H9 (cell line): ENCODE data around the gene SNCA. TPM values are rescaled to one million over a fixed set of nuclear protein-coding genes. Genes with fewer than 3 reads are reported as not detected.

Experiments
- DNase-seq: peaks from one replicate; pipeline ENCODE4 v3.0.0-alpha.2; 2017
- H2AFZ ChIP-seq: one replicate; pipeline ENCODE4 v1.6.1; 2013; ENCODE audit warnings: mild to moderate bottlenecking, low read length, control low read depth, moderate library complexity
- H2AK5ac ChIP-seq: 2 replicates; pipeline ENCODE4 v1.6.1; 2013; ENCODE audit warnings: low read length, control low read depth, mixed read lengths; ENCODE audit not compliant: insufficient read length
- H2BK120ac ChIP-seq: one replicate; pipeline ENCODE4 v1.6.1; 2013; ENCODE audit warnings: low read depth, mild to moderate bottlenecking, low read length, control low read depth, inconsistent platforms; ENCODE audit not compliant: poor library complexity, severe bottlenecking
- H2BK12ac ChIP-seq: 2 replicates; pipeline ENCODE4 v1.6.1; 2013; ENCODE audit warnings: low read length, control low read depth, mixed read lengths, low read depth; ENCODE audit not compliant: insufficient read length
- H2BK15ac ChIP-seq: 2 replicates; pipeline ENCODE4 v1.6.1; 2013; ENCODE audit warnings: low read depth, low read length, control low read depth
- H2BK20ac ChIP-seq: one replicate; pipeline ENCODE4 v1.6.1; 2013; ENCODE audit warnings: low read depth, mild to moderate bottlenecking, low read length, control low read depth, inconsistent platforms; ENCODE audit not compliant: poor library complexity, severe bottlenecking
- H2BK5ac ChIP-seq: 2 replicates; pipeline ENCODE4 v1.6.1; 2013; ENCODE audit warnings: low read length, control low read depth, mixed read lengths; ENCODE audit not compliant: insufficient read length
- H3K14ac ChIP-seq: 2 replicates; pipeline ENCODE4 v1.6.1; 2013; ENCODE audit warnings: low read length, control low read depth; ENCODE audit not compliant: insufficient read depth
- H3K18ac ChIP-seq: 2 replicates; pipeline ENCODE4 v1.6.1; 2013; ENCODE audit warnings: low read depth, mild to moderate bottlenecking, mixed read lengths, low read length, control low read depth; ENCODE audit not compliant: insufficient read length
- H3K23ac ChIP-seq: 2 replicates; pipeline ENCODE4 v1.6.1; 2013; ENCODE audit warnings: low read length, control low read depth, mixed read lengths, low read depth; ENCODE audit not compliant: insufficient read length
- H3K23me2 ChIP-seq: 2 replicates; pipeline ENCODE4 v1.6.1; 2013; ENCODE audit warnings: low read depth, mild to moderate bottlenecking, mixed read lengths, low read length, control low read depth; ENCODE audit not compliant: insufficient read length, poor library complexity, severe bottlenecking
- H3K27ac ChIP-seq: 2 replicates; pipeline ENCODE4 v1.5.1; 2013; ENCODE audit warnings: low read length, control low read depth, mixed read lengths, low read depth; ENCODE audit not compliant: insufficient read length
- H3K27me3 ChIP-seq: 2 replicates; pipeline ENCODE4 v1.6.1; 2013; ENCODE audit warnings: low read length, control low read depth, inconsistent platforms; ENCODE audit not compliant: insufficient read depth
- H3K4ac ChIP-seq: 2 replicates; pipeline ENCODE4 v1.6.1; 2013; ENCODE audit warnings: low read depth, mild to moderate bottlenecking, control low read depth, inconsistent platforms, low read length, moderate library complexity
- H3K4me1 ChIP-seq: 2 replicates; pipeline ENCODE4 v1.6.1; 2013; ENCODE audit warnings: low read length, control low read depth, inconsistent platforms; ENCODE audit not compliant: insufficient read depth
- H3K4me2 ChIP-seq: 2 replicates; pipeline ENCODE4 v1.6.1; 2013; ENCODE audit warnings: low read length, control low read depth, mixed read lengths; ENCODE audit not compliant: insufficient read length, insufficient read depth
- H3K56ac ChIP-seq: 2 replicates; pipeline ENCODE4 v1.6.1; 2013; ENCODE audit warnings: low read depth, mild to moderate bottlenecking, mixed read lengths, low read length, control low read depth; ENCODE audit not compliant: insufficient read length
- H3K79me1 ChIP-seq: 2 replicates; pipeline ENCODE4 v1.6.1; 2013; ENCODE audit warnings: low read depth, mild to moderate bottlenecking, moderate library complexity, low read length, control low read depth, inconsistent platforms; ENCODE audit not compliant: insufficient read depth, poor library complexity, severe bottlenecking
- H3K79me2 ChIP-seq: 2 replicates; pipeline ENCODE4 v1.6.1; 2013; ENCODE audit warnings: low read length, control low read depth, inconsistent platforms; ENCODE audit not compliant: insufficient read depth
- H3K9ac ChIP-seq: 2 replicates; pipeline ENCODE4 v1.6.1; 2013; ENCODE audit warnings: low read length, control low read depth, mixed read lengths; ENCODE audit not compliant: insufficient read length; ENCODE audit errors: extremely low read depth
- H3K9me3 ChIP-seq: one replicate; pipeline ENCODE4 v1.6.1; 2013; ENCODE audit warnings: low read depth, low read length, inconsistent platforms; ENCODE audit not compliant: control insufficient read depth
- H3T11ph ChIP-seq: one replicate; pipeline ENCODE4 v1.6.1; 2013; ENCODE audit warnings: mild to moderate bottlenecking, low read length, control low read depth, inconsistent platforms
- H4K20me1 ChIP-seq: one replicate; pipeline ENCODE4 v1.6.1; 2013; ENCODE audit not compliant: control insufficient read depth, insufficient read length, insufficient read depth
- H4K5ac ChIP-seq: 2 replicates; pipeline ENCODE4 v1.6.1; 2013; ENCODE audit warnings: low read depth, mild to moderate bottlenecking, mixed read lengths, low read length, control low read depth; ENCODE audit not compliant: insufficient read length
- H4K8ac ChIP-seq: replicated peaks from 2 replicates; pipeline ENCODE4 v1.6.1; 2013; ENCODE audit warnings: low read length, control low read depth, mixed read lengths, low read depth; ENCODE audit not compliant: insufficient read length
- H4K91ac ChIP-seq: 2 replicates; pipeline ENCODE4 v1.6.1; 2013; ENCODE audit warnings: low read depth, mild to moderate bottlenecking, moderate library complexity, mixed read lengths, low read length, control low read depth; ENCODE audit not compliant: insufficient read length
- H3K27ac Mint-ChIP-seq, 3 experiments: 2 replicates in 2 of 3; 3 replicates in 1 of 3; pipeline ENCODE4 v1.8.0; 2020 to 2021; ENCODE audit warnings: mixed read lengths in 3 of 3, mild to moderate bottlenecking in 1 of 3, moderate library complexity in 1 of 3
- H3K27me3 Mint-ChIP-seq: 2 replicates; pipeline ENCODE4 v1.8.0; 2021; ENCODE audit warnings: low read depth, mild to moderate bottlenecking, moderate library complexity, mixed read lengths
- H3K36me3 Mint-ChIP-seq, 3 experiments: 2 replicates in 2 of 3; 3 replicates in 1 of 3; pipeline ENCODE4 v1.8.0; 2020 to 2021; ENCODE audit warnings: low read depth in 3 of 3, mixed read lengths in 3 of 3; ENCODE audit not compliant: insufficient read depth in 1 of 3
- H3K4me1 Mint-ChIP-seq, 2 experiments: 2 replicates each; pipeline ENCODE4 v1.8.0; 2020; ENCODE audit warnings: mixed read lengths in 2 of 2
- H3K4me3 Mint-ChIP-seq, 2 experiments: 2 replicates in 1 of 2; 3 replicates in 1 of 2; pipeline ENCODE4 v1.8.0; 2020 to 2021; ENCODE audit warnings: mild to moderate bottlenecking in 2 of 2, mixed read lengths in 2 of 2, moderate library complexity in 1 of 2
- H3K9me3 Mint-ChIP-seq, 2 experiments: 2 replicates in 1 of 2; 3 replicates in 1 of 2; pipeline ENCODE4 v1.8.0; 2020; ENCODE audit warnings: mild to moderate bottlenecking in 2 of 2, mixed read lengths in 2 of 2, moderate library complexity in 1 of 2
- WGBS: extraction: QIAGEN DNeasy Blood & Tissue Kit; methylation state at CpG from one replicate; pipeline ENCODE4 v1.1.7; 2013; ENCODE audit warnings: missing lambda C conversion rate, low lambda C conversion rate, mixed read lengths; ENCODE audit not compliant: insufficient read length; ENCODE audit errors: extremely low coverage; 5-methylcytosine and 5-hydroxymethylcytosine counted together
- total RNA-seq: library from RNA; stranded (reverse); gene quantifications from 2 replicates; pipeline ENCODE4 v1.2.1, GENCODE V29; 2021
- TF ChIP-seq, protein P1 (sequence below): fragments of 200-600 bp; sonication (generic); conservative IDR thresholded peaks from 3 replicates; pipeline ENCODE4 v1.8.0; 2021; ENCODE audit warnings: antibody characterized with exemption, mild to moderate bottlenecking

SNCA gene
- total RNA-seq, 1 experiment from 2014 or later, result 8.5 TPM

DNA sequence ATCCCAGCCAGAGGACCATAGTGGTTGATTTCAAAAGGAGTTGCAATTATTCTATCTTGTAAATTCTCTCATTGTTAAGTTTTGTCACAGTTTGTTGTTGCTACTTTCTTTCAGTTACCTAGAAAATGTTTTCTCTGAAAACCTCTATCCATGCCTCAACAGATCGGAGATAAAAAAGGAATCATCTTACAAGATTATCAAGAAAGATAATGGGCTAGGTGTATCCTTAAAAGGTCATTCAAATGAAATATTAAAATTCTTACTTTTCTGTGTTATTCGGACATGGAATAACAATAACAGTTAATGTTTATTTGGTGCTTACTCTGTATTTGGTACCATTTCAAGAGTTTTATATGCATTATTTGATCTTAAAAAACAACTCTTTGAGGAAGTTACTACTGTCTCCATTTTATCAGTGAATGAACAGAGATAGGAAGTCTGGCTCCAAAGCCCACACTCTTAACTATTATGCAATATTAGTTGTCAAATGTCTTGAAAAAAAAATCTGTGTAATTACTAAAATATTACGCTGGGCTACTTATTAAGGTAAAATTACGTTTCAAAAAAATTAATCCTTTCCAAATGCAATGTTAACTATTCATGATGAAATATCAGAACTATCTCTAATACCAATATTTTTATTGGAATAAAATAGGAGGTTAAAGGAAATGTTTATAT is 97.5 kb downstream of the SNCA start:
- H2BK20ac ChIP-seq, result no peak overlapping the region
- H3K14ac ChIP-seq, result no peak overlapping the region
- no peak overlapping the region for H3K18ac ChIP-seq
- H3K4me1 ChIP-seq, result no peaks in the 10 kb centered on the region; the same call in 1 of the 2 replicates
- H3K23me2 ChIP-seq, result no peaks in the 10 kb centered on the region
- H4K5ac ChIP-seq, result no peak overlapping the region
- no CpG with 5 or more reads among the region's 4 CpGs for WGBS
- no peak overlapping the region for H3K4ac ChIP-seq
- no peak overlapping the region for H3K56ac ChIP-seq
- H3K9ac ChIP-seq, result no peak overlapping the region
- Mint-ChIP-seq H3K4me3 (no peak overlapping the region), H3K9me3 (no peaks in the 10 kb centered on the region), H3K36me3 (no peaks in the 10 kb centered on the region; a peak in 1 of 7 replicates), H3K27me3 (no peaks in the 10 kb centered on the region), H3K4me1 (no peaks in the 10 kb centered on the region), H3K27ac (no peak overlapping the region)
- H3K9me3 ChIP-seq, result no peaks in the 10 kb centered on the region
- no peaks in the 10 kb centered on the region for H3K27me3 ChIP-seq
- H3K27ac ChIP-seq, result no peak overlapping the region
- H3K79me2 ChIP-seq, result no peaks in the 10 kb centered on the region
- H4K20me1 ChIP-seq, result no peaks in the 10 kb centered on the region
- no peak overlapping the region for H4K91ac ChIP-seq
- H3K4me2 ChIP-seq, result no peak overlapping the region
- H4K8ac ChIP-seq, result no peak overlapping the region
- no peaks in the 10 kb centered on the region for H3K79me1 ChIP-seq
- no peak overlapping the region for H2BK15ac ChIP-seq
- no peak overlapping the region for H2BK5ac ChIP-seq
- no peak overlapping the region for H2AFZ ChIP-seq
- no peak overlapping the region for H3T11ph ChIP-seq
- TF ChIP-seq, protein P1, sequence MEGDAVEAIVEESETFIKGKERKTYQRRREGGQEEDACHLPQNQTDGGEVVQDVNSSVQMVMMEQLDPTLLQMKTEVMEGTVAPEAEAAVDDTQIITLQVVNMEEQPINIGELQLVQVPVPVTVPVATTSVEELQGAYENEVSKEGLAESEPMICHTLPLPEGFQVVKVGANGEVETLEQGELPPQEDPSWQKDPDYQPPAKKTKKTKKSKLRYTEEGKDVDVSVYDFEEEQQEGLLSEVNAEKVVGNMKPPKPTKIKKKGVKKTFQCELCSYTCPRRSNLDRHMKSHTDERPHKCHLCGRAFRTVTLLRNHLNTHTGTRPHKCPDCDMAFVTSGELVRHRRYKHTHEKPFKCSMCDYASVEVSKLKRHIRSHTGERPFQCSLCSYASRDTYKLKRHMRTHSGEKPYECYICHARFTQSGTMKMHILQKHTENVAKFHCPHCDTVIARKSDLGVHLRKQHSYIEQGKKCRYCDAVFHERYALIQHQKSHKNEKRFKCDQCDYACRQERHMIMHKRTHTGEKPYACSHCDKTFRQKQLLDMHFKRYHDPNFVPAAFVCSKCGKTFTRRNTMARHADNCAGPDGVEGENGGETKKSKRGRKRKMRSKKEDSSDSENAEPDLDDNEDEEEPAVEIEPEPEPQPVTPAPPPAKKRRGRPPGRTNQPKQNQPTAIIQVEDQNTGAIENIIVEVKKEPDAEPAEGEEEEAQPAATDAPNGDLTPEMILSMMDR, result no peak
- no peak overlapping the region for H2BK120ac ChIP-seq
- no peak overlapping the region for H3K23ac ChIP-seq
- DNase-seq, result no peak
- no peak overlapping the region for H2AK5ac ChIP-seq
- no peak overlapping the region for H2BK12ac ChIP-seq
